ENCODE data around the gene CACNA1S.

Gene CACNA1S

DNA sequence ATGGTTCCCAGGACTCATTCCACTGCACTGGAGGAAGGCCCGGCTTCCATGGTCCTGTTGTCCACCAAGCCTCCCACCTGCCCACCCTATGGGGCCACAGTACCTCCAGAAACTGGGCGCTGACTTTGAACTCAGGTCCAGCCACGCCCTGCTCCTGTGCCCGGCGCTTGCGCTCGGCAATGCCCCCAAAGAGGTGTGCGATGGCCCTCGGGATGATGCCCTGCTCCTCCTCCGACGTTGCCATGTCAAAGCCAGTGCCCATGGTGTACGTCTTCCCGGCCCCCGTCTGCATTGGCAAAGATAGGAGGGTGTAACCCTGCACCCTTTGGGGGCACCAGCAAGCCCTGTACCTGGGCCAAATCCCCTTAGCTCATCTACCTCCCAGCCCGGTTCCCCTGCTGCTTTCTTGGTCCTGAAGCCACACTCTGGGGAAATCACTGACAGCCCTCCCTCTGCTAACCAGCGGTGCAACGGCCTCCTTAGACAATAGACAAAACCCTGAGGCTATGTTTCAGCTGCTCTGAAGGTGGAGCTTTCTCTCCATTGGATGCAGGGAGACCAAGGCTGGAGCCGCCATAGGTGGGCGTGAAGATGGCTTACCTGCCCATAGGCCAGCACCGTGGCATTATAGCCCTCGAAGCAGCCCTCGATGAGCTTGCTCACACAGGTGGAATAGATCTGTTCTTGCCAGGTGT is 103.4 kb downstream of the CACNA1S start:
- DNase-seq = no peak

DNA sequence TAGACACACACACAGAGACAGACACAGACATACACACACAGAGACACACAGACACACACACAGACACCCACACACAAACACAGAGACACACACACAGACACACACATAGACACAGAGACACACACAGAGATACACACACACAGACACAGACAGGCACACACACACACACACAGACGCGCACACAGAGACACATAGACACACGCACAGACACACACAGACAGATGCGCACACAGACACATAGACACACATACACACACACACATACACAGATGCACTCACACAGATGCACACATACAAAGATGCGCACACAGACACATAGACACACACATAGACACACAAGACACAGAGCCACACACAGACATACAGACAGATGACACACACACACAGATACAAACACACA is 104.7 kb downstream of the CACNA1S start:
- no peak for DNase-seq

DNA sequence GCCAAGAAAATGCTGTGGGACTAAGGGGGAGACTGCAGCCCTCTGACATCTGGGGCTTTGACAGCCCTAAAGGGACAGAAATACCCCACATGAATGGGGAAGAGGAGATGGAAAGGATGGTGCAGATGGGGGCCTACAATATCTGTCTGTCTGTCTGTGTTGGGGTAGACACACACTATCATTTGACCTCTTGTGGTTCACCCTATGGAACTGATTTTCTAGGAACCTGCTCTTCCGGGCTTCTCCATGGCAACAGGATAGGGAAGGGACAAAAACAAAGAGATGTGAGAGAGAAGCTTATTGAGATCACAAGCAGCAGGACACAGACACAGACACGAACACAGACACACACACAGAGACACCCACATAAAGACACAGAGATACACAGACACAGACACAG is 105.8 kb downstream of the CACNA1S start:
- no peak for DNase-seq

DNA sequence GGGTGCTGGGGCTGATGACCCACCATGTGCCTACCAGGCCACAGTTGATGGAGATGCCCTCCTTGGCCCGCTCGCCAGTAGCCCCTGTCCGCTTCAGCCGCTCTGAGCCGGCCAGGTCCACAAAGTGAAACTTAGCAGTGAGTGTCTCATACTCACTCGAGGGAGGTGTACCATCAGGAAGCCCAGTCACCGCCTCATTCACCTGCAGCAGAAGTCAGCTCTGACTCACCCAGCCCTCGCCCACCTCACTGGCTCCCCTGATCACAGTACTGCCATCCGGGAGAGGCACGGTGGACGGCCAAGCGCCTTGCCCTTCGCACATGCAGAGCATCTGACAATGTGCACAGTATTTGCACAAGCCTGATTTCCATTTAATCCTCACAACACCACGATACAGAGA is 107.5 kb downstream of the CACNA1S start:
- no peak for DNase-seq

DNA sequence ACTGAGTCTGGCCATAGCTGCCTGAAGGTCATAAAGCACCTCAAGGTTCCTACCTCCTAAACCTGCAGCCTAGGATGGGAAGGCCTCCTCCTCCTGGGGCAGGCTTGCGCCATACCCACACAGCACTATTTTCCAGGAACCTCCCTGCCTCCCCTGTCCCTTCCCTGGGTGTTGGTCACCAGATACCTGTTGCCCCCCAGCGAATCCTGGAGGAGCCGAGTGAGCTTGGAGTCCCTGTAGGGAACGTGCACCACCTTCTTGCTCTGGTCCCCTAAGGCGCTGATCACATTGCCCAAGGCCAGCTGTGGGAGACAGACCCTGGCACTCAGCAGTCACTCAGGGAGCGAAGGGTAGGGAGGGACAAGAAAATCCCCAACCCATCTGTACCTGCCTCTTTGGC is 108.1 kb downstream of the CACNA1S start:
- no peak for DNase-seq

DNA sequence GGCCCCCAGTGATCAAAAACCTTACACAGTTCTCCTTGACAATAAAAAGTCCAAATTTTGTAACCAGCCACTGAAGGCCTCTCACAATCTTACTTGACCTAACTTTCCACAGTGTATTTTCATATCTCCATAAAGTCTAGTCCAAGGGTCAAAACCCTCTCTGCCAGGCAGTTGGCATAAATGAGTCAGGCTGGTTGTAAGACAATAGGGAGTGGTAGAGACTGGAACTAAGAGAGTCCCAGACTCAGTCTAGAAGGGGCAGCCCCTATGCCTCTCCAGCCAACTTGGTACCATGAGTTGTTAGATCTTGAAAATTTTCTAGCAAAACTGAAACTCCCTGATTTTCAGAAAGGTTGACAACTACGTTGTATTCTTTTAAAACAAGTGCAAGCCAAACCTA is 109.7 kb downstream of the CACNA1S start:
- DNase-seq = no peak

DNA sequence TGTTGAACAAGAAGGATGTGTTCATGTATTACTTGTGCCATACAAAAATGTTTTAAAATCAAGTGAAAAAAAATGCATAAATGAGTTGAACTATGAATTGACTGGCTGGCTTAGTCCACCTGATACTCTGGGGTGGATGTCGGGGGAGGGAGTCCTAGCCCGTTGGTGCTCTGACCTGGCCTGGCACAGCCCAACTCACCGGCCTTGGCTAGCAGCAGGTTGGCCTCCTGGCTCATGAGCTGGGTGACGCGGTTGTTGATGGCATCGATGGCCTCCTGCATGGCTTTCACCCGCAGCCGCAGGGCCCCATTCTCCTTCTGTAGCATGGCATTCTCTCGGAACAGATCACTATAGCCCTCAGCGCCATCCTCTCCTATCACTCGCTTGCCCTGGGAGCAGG is 110.3 kb downstream of the CACNA1S start:
- DNase-seq = no peak

DNA sequence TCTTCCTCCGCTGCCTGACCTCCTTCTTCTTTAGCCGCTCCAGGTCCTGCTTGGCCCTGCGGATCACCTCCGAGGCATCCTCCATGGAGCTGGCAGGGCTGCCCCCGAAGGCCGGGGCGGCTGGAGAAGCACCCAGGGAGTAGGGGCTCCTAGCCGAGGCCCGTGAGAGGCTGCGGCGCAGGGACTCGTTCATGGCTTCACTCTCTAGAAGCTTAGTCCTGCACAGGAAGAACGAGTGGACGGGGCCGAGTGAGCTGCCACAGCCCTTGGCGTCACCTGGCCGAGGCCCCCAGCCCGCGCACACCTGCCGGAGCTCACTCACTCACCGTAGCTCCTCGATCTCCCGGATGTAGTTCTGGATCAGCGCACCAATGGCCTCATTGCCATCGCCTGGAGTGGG is 111.8 kb downstream of the CACNA1S start:
- DNase-seq = no peak

DNA sequence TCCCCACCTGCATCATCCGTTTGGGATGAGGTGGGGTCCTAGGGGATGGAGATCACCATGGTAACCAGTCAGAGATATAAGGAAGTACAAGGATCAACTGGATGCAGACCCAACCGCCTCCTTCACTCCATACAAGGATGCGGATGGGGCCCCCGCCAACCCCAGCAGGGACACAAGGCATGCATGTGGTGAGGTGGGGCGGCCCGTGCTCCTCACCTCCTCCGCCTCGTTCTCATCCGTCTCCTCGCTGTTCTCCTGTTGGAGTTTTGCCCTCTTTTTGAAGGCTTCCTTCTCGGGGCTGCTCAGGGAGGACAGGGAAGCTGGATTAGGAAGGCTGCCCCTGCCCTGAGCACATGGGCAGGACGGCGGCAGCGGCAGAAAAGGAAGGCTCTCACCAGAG is 112.6 kb downstream of the CACNA1S start:
- no peak for DNase-seq

DNA sequence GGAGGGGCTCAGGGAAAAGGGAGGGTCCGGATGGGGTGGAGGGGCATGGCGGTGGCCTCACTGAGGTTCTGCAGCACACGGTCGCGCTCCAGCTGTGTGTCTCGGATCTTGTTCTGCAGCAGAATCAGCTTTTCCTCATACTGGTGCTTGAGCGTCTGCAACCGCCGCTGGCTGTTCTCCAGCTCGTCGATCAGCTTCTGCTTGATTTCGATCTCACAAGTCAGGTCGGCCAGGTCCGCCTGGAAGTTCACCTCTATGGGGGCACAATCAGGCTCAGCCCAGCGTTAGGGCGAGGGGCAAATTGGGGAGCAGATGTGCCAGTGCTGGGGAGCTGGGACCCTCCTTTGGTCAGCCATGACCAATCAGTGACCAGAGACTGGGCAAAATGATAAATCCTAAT is 113.9 kb downstream of the CACNA1S start:
- no peak for DNase-seq

DNA sequence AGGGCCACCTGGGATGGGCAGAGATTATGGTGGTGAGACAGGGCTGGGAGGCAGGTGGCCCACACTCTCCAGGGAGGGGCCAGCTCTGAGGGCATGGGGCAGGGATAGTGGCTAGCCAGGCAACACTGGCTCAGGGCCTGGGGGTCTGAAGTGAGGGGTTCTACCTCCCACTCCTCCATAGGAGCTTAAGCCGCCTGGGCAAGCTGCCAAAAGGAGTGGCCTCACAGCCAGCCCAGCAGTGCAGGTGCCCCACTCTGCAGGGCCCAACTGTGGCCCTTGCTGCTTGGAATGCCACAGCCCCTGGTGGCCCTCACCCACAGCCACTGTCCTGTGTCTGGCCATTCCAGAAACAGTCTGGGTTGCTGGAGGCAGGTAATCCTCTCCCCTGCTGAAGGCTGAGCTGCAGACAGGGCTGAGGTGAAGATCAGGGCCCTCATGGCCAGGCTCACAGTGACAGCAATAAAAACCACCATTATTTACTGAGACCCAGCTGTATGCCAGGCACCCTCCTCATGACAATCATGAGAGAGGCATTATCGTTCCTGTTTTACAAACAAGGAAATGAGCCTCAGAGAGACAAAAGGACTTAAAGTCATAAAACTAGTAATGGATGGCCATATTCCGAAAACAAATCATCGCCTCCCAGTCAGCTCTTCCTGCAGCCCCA is 119.7 kb downstream of the CACNA1S start:
- no peak for DNase-seq

DNA sequence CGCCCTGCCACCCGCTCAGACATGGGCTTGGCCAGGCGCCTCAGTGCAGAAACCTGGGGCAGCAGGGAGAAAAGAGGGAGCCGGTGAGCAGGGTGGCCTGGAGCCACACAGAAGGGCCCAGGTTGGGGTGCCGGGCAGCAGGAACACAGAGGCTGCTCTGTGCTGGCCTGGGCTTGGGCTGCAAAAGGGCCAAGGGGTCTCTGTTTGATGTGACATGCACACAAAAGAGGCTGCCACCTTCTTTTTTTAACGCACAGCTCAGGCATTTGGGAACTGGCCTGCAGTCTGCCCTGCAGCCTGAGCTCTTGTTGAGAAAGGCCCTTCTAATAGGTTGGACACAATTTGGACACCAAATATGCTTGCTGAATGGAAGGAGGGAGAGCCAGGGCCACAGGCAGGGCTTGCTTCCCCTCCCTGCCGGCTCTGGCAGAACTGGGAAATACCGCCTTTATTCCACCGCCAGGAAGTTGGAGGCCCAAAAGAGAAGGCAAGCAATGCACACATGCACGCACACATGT is 121.1 kb downstream of the CACNA1S start:
- DNase-seq = peak; percentile 80

DNA sequence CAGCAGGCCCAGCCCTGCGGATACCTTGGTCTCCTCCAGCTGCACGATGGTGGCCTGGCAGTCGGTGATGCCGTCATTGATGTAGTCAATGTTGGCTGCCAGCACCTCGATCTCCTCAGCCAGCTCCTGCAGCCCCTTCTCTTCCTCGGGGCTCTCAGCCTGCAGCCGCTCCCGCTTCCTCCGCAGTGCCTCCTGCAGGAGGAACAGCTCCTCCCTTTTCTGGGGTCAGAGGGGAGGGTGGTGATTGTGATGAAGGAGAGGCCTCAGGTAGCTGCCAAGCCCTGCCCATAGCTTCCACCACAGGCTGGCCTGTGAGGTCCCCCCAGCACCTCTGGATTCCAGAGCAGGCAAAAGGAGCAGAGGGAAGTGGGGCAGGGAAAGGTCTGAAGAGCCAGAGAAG is 122.1 kb downstream of the CACNA1S start:
- DNase-seq = no peak
